Astrocyte of the spinal cord (primary cell): Measurements from ENCODE around the gene WWOX.
"Not testable (repeated sequence)": the region's sequence is repeated elsewhere in the genome, so short reads cannot be mapped to it uniquely, and the experiment has no call there.

Experiments used
- DNase-seq: peaks from one replicate; pipeline ENCODE4 v3.0.0; 2011; ENCODE audit warnings: low read depth, low spot score
- H3K4me3 ChIP-seq: 2 replicates; pipeline ENCODE4 v1.5.1; 2011; ENCODE audit warnings: low read depth, mild to moderate bottlenecking, low read length, moderate library complexity
- CTCF ChIP-seq: IDR thresholded peaks from 2 replicates; pipeline ENCODE4 v1.5.1; 2012; ENCODE audit warnings: low read depth, mild to moderate bottlenecking, low read length, inconsistent platforms
- in situ Hi-C: cut with HindIII; loops from 2 replicates; pipeline ENCODE4 v1.10.0; 2017; ENCODE audit warnings: low sequenced_read_pairs

The WWOX gene

GRCh38 chr16:78690510-78690909 is 591.1 kb downstream of the WWOX start:
- H3K4me3 ChIP-seq, result no peak overlapping the region
- DNase-seq, result no peak
- no peak for TF ChIP-seq CTCF
- in situ Hi-C loops, result no loop called here

GRCh38 chr16:78691746-78692145 is 592.3 kb downstream of the WWOX start:
- H3K4me3 ChIP-seq, in situ Hi-C loops, DNase-seq: not testable (repeated sequence)

GRCh38 chr16:78693496-78693895 is 594.0 kb downstream of the WWOX start:
- in situ Hi-C loops, result no loop called here
- TF ChIP-seq CTCF, result no peak
- DNase-seq, result no peak

GRCh38 chr16:78694414-78694813 is 595.0 kb downstream of the WWOX start:
- no peak for TF ChIP-seq CTCF
- DNase-seq, result no peak
- no peak overlapping the region for H3K4me3 ChIP-seq
- in situ Hi-C loops, result no loop called here

More at GRCh38 chr16:78693496-78693895, 594.0 kb downstream of the WWOX start:
- no peak overlapping the region for H3K4me3 ChIP-seq

GRCh38 chr16:78695391-78695790 is 595.9 kb downstream of the WWOX start:
- no peak for DNase-seq
- TF ChIP-seq CTCF, result no peak
- in situ Hi-C loops, result no loop called here
- no peak overlapping the region for H3K4me3 ChIP-seq

GRCh38 chr16:78696797-78697196 is 597.3 kb downstream of the WWOX start:
- H3K4me3 ChIP-seq, result no peak overlapping the region
- no peak for DNase-seq
- in situ Hi-C loops, result no loop called here
- no peak for TF ChIP-seq CTCF

GRCh38 chr16:78697426-78697825 is 598.0 kb downstream of the WWOX start:
- no peak for TF ChIP-seq CTCF
- in situ Hi-C loops, result no loop called here
- H3K4me3 ChIP-seq, result no peak overlapping the region
- no peak for DNase-seq
